ENCODE results near the gene GALNT14. TPM values are rescaled to one million over a fixed set of nuclear protein-coding genes. Genes with fewer than 3 reads are reported as not detected.

GALNT14 gene
- total RNA-seq, 1 donor from 2014 or later: 0.39 TPM

Other genes with a start within 250 kb of the GALNT14 start
- gene CAPN14, start 79.1 kb upstream of the GALNT14 start, total RNA-seq: under 0.01 TPM in 2 replicates
- 4.0 and 14.5 TPM in 2 replicates for gene EHD3, start 95.7 kb upstream of the GALNT14 start, total RNA-seq